WTC11 (cell line): Measurements from ENCODE around the gene SAP25.

Experiments used
- CBFB ChIP-seq: sonication (generic); formaldehyde crosslinking; IDR thresholded peaks from 2 replicates; pipeline ENCODE4 v1.8.1; 2022; ENCODE audit warnings: mild to moderate bottlenecking, low read depth, missing genetic modification reagents
- ESRRA ChIP-seq: sonication (generic); formaldehyde crosslinking; IDR thresholded peaks from 2 replicates; pipeline ENCODE4 v1.8.1; 2022; ENCODE audit warnings: mild to moderate bottlenecking, missing genetic modification reagents, borderline replicate concordance
- ETV6 ChIP-seq: sonication (generic); formaldehyde crosslinking; IDR thresholded peaks from 2 replicates; pipeline ENCODE4 v1.8.1; 2022; ENCODE audit warnings: mild to moderate bottlenecking, missing genetic modification reagents
- NR1H2 ChIP-seq: sonication (generic); formaldehyde crosslinking; IDR thresholded peaks from 2 replicates; pipeline ENCODE4 v1.9.0; 2021; ENCODE audit warnings: mild to moderate bottlenecking, moderate library complexity, missing genetic modification reagents
- NR2C2 ChIP-seq: sonication (generic); formaldehyde crosslinking; IDR thresholded peaks from 2 replicates; pipeline ENCODE4 v1.8.0; 2022; ENCODE audit warnings: mild to moderate bottlenecking, missing genetic modification reagents
- PRRX2 ChIP-seq: fragments of 250-450 bp; sonication (Bioruptor Pico); IDR thresholded peaks from 2 replicates; pipeline ENCODE4 v1.8.0; 2021; ENCODE audit warnings: mild to moderate bottlenecking
- RELA ChIP-seq: sonication (generic); formaldehyde crosslinking; IDR thresholded peaks from 2 replicates; pipeline ENCODE4 v1.8.1; 2022; ENCODE audit warnings: missing genetic modification reagents, mild to moderate bottlenecking, borderline replicate concordance
- SMAD4 ChIP-seq: sonication (generic); formaldehyde crosslinking; IDR thresholded peaks from 2 replicates; pipeline ENCODE4 v1.8.0; 2022; ENCODE audit warnings: mild to moderate bottlenecking, missing genetic modification reagents
- TP53 ChIP-seq: sonication (generic); formaldehyde crosslinking; IDR thresholded peaks from 2 replicates; pipeline ENCODE4 v1.8.1; 2023; ENCODE audit warnings: mild to moderate bottlenecking, missing genetic modification reagents
- TF ChIP-seq, protein P1 (sequence below): sonication (generic); formaldehyde crosslinking; IDR thresholded peaks from 2 replicates; pipeline ENCODE4 v1.8.1; 2023; ENCODE audit warnings: mild to moderate bottlenecking, missing genetic modification reagents, moderate library complexity
- TF ChIP-seq, protein P2 (sequence below): fragments of 250-450 bp; sonication (Bioruptor Pico); IDR thresholded peaks from 2 replicates; pipeline ENCODE4 v1.9.0; 2021; ENCODE audit warnings: mild to moderate bottlenecking, borderline replicate concordance
- TF ChIP-seq, protein P3 (sequence below): fragments of 200-600 bp; IDR thresholded peaks from 2 replicates; pipeline ENCODE4 v1.8.0; 2022; ENCODE audit warnings: antibody characterized with exemption
- TF ChIP-seq, protein P4 (sequence below): sonication (generic); formaldehyde crosslinking; IDR thresholded peaks from 2 replicates; pipeline ENCODE4 v1.8.0; 2022; ENCODE audit warnings: mild to moderate bottlenecking, missing genetic modification reagents

DNA sequence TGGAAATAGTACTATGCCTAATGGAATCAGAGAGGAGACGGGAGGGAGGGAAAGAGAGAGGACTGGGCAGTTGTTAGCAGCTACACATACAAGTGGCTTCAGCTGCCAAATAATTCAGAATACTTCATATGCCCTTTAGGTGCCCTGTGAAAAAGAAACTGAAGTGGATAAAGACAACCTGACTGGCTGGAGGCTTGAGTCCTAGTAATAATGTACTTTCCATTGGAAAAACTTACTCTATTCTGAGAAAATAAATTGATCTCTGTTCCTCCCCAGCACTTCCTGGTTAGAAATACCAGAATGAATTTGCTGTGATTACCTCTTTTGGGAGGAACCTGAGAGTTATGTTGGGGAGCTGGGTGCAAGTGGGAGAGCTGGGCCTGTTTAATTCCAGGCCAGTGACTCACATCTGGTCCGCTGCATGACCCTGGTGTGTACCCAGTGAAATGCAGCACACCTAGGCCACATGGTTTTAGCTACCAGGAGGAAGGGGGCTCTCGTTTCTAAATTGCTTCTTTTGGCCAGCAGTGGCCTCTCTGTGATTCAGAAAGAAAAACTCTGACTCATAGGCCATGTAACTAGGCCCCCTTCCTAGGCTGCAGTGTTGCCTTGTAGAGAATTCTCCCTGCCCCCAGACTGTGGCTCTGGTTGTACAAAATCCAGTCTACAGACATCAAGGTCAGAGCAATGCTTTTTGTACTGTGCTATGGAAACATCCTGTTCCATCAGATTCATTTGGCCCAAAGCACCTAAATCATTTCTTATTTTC lies 28.2 kb downstream of the SAP25 start:
- TF ChIP-seq, protein P1, sequence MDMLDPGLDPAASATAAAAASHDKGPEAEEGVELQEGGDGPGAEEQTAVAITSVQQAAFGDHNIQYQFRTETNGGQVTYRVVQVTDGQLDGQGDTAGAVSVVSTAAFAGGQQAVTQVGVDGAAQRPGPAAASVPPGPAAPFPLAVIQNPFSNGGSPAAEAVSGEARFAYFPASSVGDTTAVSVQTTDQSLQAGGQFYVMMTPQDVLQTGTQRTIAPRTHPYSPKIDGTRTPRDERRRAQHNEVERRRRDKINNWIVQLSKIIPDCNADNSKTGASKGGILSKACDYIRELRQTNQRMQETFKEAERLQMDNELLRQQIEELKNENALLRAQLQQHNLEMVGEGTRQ (CRISPR knock-in tag): no peak
- TF ChIP-seq, protein P2, sequence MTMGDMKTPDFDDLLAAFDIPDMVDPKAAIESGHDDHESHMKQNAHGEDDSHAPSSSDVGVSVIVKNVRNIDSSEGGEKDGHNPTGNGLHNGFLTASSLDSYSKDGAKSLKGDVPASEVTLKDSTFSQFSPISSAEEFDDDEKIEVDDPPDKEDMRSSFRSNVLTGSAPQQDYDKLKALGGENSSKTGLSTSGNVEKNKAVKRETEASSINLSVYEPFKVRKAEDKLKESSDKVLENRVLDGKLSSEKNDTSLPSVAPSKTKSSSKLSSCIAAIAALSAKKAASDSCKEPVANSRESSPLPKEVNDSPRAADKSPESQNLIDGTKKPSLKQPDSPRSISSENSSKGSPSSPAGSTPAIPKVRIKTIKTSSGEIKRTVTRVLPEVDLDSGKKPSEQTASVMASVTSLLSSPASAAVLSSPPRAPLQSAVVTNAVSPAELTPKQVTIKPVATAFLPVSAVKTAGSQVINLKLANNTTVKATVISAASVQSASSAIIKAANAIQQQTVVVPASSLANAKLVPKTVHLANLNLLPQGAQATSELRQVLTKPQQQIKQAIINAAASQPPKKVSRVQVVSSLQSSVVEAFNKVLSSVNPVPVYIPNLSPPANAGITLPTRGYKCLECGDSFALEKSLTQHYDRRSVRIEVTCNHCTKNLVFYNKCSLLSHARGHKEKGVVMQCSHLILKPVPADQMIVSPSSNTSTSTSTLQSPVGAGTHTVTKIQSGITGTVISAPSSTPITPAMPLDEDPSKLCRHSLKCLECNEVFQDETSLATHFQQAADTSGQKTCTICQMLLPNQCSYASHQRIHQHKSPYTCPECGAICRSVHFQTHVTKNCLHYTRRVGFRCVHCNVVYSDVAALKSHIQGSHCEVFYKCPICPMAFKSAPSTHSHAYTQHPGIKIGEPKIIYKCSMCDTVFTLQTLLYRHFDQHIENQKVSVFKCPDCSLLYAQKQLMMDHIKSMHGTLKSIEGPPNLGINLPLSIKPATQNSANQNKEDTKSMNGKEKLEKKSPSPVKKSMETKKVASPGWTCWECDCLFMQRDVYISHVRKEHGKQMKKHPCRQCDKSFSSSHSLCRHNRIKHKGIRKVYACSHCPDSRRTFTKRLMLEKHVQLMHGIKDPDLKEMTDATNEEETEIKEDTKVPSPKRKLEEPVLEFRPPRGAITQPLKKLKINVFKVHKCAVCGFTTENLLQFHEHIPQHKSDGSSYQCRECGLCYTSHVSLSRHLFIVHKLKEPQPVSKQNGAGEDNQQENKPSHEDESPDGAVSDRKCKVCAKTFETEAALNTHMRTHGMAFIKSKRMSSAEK (CRISPR knock-in tag): no peak
- TF ChIP-seq PRRX2 (no peak), TP53 (no peak), NR1H2 (CRISPR knock-in tag) (no peak), CBFB (no peak), SMAD4 (CRISPR knock-in tag) (no peak), RELA (CRISPR knock-in tag) (no peak), ETV6 (no peak), NR2C2 (CRISPR knock-in tag) (no peak), ESRRA (no peak)
- TF ChIP-seq, protein P3, sequence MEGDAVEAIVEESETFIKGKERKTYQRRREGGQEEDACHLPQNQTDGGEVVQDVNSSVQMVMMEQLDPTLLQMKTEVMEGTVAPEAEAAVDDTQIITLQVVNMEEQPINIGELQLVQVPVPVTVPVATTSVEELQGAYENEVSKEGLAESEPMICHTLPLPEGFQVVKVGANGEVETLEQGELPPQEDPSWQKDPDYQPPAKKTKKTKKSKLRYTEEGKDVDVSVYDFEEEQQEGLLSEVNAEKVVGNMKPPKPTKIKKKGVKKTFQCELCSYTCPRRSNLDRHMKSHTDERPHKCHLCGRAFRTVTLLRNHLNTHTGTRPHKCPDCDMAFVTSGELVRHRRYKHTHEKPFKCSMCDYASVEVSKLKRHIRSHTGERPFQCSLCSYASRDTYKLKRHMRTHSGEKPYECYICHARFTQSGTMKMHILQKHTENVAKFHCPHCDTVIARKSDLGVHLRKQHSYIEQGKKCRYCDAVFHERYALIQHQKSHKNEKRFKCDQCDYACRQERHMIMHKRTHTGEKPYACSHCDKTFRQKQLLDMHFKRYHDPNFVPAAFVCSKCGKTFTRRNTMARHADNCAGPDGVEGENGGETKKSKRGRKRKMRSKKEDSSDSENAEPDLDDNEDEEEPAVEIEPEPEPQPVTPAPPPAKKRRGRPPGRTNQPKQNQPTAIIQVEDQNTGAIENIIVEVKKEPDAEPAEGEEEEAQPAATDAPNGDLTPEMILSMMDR: no peak
- TF ChIP-seq, protein P4, sequence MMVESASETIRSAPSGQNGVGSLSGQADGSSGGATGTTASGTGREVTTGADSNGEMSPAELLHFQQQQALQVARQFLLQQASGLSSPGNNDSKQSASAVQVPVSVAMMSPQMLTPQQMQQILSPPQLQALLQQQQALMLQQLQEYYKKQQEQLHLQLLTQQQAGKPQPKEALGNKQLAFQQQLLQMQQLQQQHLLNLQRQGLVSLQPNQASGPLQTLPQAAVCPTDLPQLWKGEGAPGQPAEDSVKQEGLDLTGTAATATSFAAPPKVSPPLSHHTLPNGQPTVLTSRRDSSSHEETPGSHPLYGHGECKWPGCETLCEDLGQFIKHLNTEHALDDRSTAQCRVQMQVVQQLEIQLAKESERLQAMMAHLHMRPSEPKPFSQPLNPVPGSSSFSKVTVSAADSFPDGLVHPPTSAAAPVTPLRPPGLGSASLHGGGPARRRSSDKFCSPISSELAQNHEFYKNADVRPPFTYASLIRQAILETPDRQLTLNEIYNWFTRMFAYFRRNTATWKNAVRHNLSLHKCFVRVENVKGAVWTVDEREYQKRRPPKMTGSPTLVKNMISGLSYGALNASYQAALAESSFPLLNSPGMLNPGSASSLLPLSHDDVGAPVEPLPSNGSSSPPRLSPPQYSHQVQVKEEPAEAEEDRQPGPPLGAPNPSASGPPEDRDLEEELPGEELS (CRISPR knock-in tag): no peak
